H1 (cell line): Measurements from ENCODE around the gene GABRD. TPM values are rescaled to one million over a fixed set of nuclear protein-coding genes. Genes with fewer than 3 reads are reported as not detected.

Experiments
- CTCF ChIA-PET: fragments of 300-600 bp; sonication (Branson Sonifier 250); formaldehyde crosslinking; loops from one replicate; lab custom pipeline; 2021; ENCODE audit not compliant: partially characterized antibody; lab: Charles Lee
- POLR2A ChIA-PET: fragments of 300-600 bp; sonication (Branson Sonifier 250); formaldehyde crosslinking; loops from one replicate; lab custom pipeline; 2021; ENCODE audit warnings: inconsistent platforms; ENCODE audit not compliant: partially characterized antibody; lab: Charles Lee
- DNase-seq, 2 experiments: peaks; one replicate each; pipeline versions ENCODE4 v3.0.0 to v3.0.0-alpha.2; 2010 to 2022; ENCODE audit warnings: low spot score in 2 of 2, low read depth in 1 of 2, mixed read lengths in 1 of 2
- FAIRE-seq: peaks from 2 replicates; lab custom pipeline; 2011; peaks lifted over from hg19 to GRCh38; lab: Jason Lieb, UNC
- H2AFZ ChIP-seq: 2 replicates; pipeline ENCODE4 v1.8.1; 2012; ENCODE audit warnings: low read length, inconsistent platforms
- H2AK5ac ChIP-seq: 2 replicates; pipeline ENCODE4 v1.6.1; 2013; ENCODE audit warnings: low read depth, low read length
- H2BK120ac ChIP-seq: replicated peaks from 2 replicates; pipeline ENCODE3; 2013; ENCODE audit warnings: low read depth, low read length, inconsistent platforms
- H2BK12ac ChIP-seq: 2 replicates; pipeline ENCODE4 v1.6.1; 2013; ENCODE audit warnings: low read depth, low read length
- H2BK15ac ChIP-seq: 2 replicates; pipeline ENCODE4 v1.6.1; 2013; ENCODE audit warnings: low read length
- H2BK20ac ChIP-seq: 2 replicates; pipeline ENCODE4 v1.6.1; 2013; ENCODE audit warnings: low read length
- H2BK5ac ChIP-seq: 2 replicates; pipeline ENCODE4 v1.6.1; 2013; ENCODE audit warnings: low read depth, low read length
- H3K14ac ChIP-seq: 2 replicates; pipeline ENCODE4 v1.6.1; 2013; ENCODE audit warnings: inconsistent platforms; ENCODE audit not compliant: insufficient read length
- H3K18ac ChIP-seq: 2 replicates; pipeline ENCODE4 v1.6.1; 2013; ENCODE audit warnings: low read length; ENCODE audit errors: extremely low read depth
- H3K23ac ChIP-seq: 2 replicates; pipeline ENCODE4 v1.6.1; 2013; ENCODE audit warnings: inconsistent platforms; ENCODE audit not compliant: insufficient read length
- H3K23me2 ChIP-seq: 2 replicates; pipeline ENCODE4 v1.6.1; 2013; ENCODE audit warnings: low read depth, low read length
- H3K27ac ChIP-seq: 2 replicates; pipeline ENCODE4 v1.6.1; 2011; ENCODE audit warnings: low read depth, low read length, inconsistent platforms
- H3K27me3 ChIP-seq, 4 experiments: replicated peaks in 1 of 4; 1 replicate in 1 of 4; 2 replicates in 3 of 4; pipeline versions ENCODE4 v1.6.1 to v1.8.1; 2011 to 2013; ENCODE audit warnings: low read length in 3 of 4, mild to moderate bottlenecking in 3 of 4, inconsistent platforms in 2 of 4, mixed read lengths in 2 of 4, moderate library complexity in 1 of 4; ENCODE audit not compliant: control insufficient read depth in 3 of 4, insufficient read depth in 3 of 4; ENCODE audit errors: extremely low read depth in 1 of 4
- H3K36me3 ChIP-seq, 4 experiments: 2 replicates each; pipeline versions ENCODE4 v1.6.1 to v1.8.1; 2011 to 2013; ENCODE audit warnings: mild to moderate bottlenecking in 4 of 4, low read length in 3 of 4, moderate library complexity in 2 of 4, control low read depth in 1 of 4, inconsistent platforms in 1 of 4; ENCODE audit not compliant: insufficient read depth in 4 of 4, control insufficient read depth in 2 of 4
- H3K4ac ChIP-seq: replicated peaks from 2 replicates; pipeline ENCODE3; 2013; ENCODE audit warnings: low read length, low read depth, mixed read lengths, inconsistent platforms; ENCODE audit not compliant: insufficient read length
- H3K4me1 ChIP-seq, 4 experiments: replicated peaks in 1 of 4; 1 replicate in 1 of 4; 2 replicates in 3 of 4; pipeline versions ENCODE4 v1.6.1 to v1.8.1; 2011 to 2013; ENCODE audit warnings: low read length in 3 of 4, inconsistent platforms in 2 of 4, mixed read lengths in 1 of 4; ENCODE audit not compliant: insufficient read depth in 4 of 4, control insufficient read depth in 3 of 4
- H3K4me2 ChIP-seq, 2 experiments: 2 replicates each; pipeline versions ENCODE4 v1.6.1 to v1.8.1; 2011 to 2013; ENCODE audit warnings: low read depth in 2 of 2, low read length in 2 of 2, control low read depth in 1 of 2, inconsistent platforms in 1 of 2, mild to moderate bottlenecking in 1 of 2; ENCODE audit not compliant: insufficient read depth in 1 of 2
- H3K4me3 ChIP-seq, 4 experiments: fragments of 200-600, 300-600 bp in 1 of 4; sonication (generic), shearing (Covaris generic), sonication (Bioruptor Twin) in 1 of 4; 2 replicates each; pipeline versions ENCODE4 v1.5.1 to v1.8.1; 2011 to 2016; ENCODE audit warnings: low read length in 4 of 4, low read depth in 3 of 4, control low read depth in 2 of 4, inconsistent platforms in 2 of 4, mild to moderate bottlenecking in 2 of 4, mixed read lengths in 1 of 4, moderate library complexity in 1 of 4; ENCODE audit not compliant: insufficient read depth in 2 of 4; ENCODE audit errors: extremely low read depth in 1 of 4
- H3K56ac ChIP-seq: replicated peaks from 2 replicates; pipeline ENCODE3; 2013; ENCODE audit warnings: low read depth, mild to moderate bottlenecking, mixed read lengths, low read length, inconsistent platforms; ENCODE audit not compliant: insufficient read length
- H3K79me1 ChIP-seq: 2 replicates; pipeline ENCODE4 v1.6.1; 2013; ENCODE audit warnings: low read depth, low read length, control low read depth
- H3K79me2 ChIP-seq, 2 experiments: 2 replicates each; pipeline versions ENCODE4 v1.6.1 to v1.8.1; 2012 to 2013; ENCODE audit warnings: low read length in 2 of 2, mild to moderate bottlenecking in 2 of 2, inconsistent platforms in 1 of 2; ENCODE audit not compliant: insufficient read depth in 2 of 2, control insufficient read depth in 1 of 2
- H3K9ac ChIP-seq, 4 experiments: replicated peaks in 1 of 4; 1 replicate in 1 of 4; 2 replicates in 3 of 4; pipeline versions ENCODE4 v1.6.1 to v1.8.1; 2011 to 2013; ENCODE audit warnings: low read depth in 3 of 4, low read length in 3 of 4, control low read depth in 2 of 4, mild to moderate bottlenecking in 2 of 4, moderate library complexity in 2 of 4, inconsistent platforms in 1 of 4; ENCODE audit errors: extremely low read depth in 1 of 4
- H3K9me3 ChIP-seq, 2 experiments: 2 replicates each; pipeline versions ENCODE4 v1.6.1 to v1.8.1; 2012 to 2013; ENCODE audit warnings: mild to moderate bottlenecking in 2 of 2, moderate library complexity in 2 of 2, control low read depth in 1 of 2, inconsistent platforms in 1 of 2, low read depth in 1 of 2, low read length in 1 of 2, mixed read lengths in 1 of 2; ENCODE audit not compliant: insufficient read depth in 2 of 2
- H4K20me1 ChIP-seq, 2 experiments: replicated peaks in 1 of 2; 2 replicates each; pipeline versions ENCODE3 to v1.8.1; 2011 to 2013; ENCODE audit warnings: inconsistent platforms in 2 of 2, low read length in 2 of 2, mild to moderate bottlenecking in 1 of 2; ENCODE audit not compliant: insufficient read depth in 2 of 2, control insufficient read depth in 1 of 2
- H4K5ac ChIP-seq: 2 replicates; pipeline ENCODE4 v1.6.1; 2013; ENCODE audit warnings: low read length, low read depth, mixed read lengths, inconsistent platforms; ENCODE audit not compliant: insufficient read length
- H4K8ac ChIP-seq: 2 replicates; pipeline ENCODE4 v1.8.0; 2013; ENCODE audit warnings: mild to moderate bottlenecking, moderate library complexity, low read length, inconsistent platforms; ENCODE audit not compliant: insufficient read depth; ENCODE audit errors: extremely low read depth
- H4K91ac ChIP-seq: replicated peaks from 2 replicates; pipeline ENCODE3; 2013; ENCODE audit warnings: low read length, mixed read lengths, inconsistent platforms; ENCODE audit not compliant: insufficient read length
- ATF2 ChIP-seq: IDR thresholded peaks from 2 replicates; pipeline ENCODE4 v1.6.1; 2012; ENCODE audit warnings: low read length, inconsistent platforms
- ATF3 ChIP-seq: IDR thresholded peaks from 2 replicates; pipeline ENCODE4 v1.6.1; 2011; ENCODE audit warnings: low read depth, mild to moderate bottlenecking, low read length; ENCODE audit not compliant: insufficient read depth
- CBX8 ChIP-seq: fragments of 300-800, 300-1000 bp; sonication (generic); IDR thresholded peaks from 2 replicates; pipeline ENCODE4 v1.7.1; 2016; ENCODE audit warnings: low read depth, low read length, borderline replicate concordance
- CEBPB ChIP-seq: IDR thresholded peaks from 2 replicates; pipeline ENCODE4 v1.6.1; 2012; ENCODE audit warnings: low read depth, low read length
- EGR1 ChIP-seq: IDR thresholded peaks from 2 replicates; pipeline ENCODE4 v1.6.1; 2011; ENCODE audit warnings: low read depth, low read length, borderline replicate concordance
- MAFK ChIP-seq: IDR thresholded peaks from 2 replicates; pipeline ENCODE4 v1.6.1; 2012; ENCODE audit warnings: low read depth, mild to moderate bottlenecking, improper control_type of control experiment, low read length
- PHF8 ChIP-seq: fragments of 200-600 bp; sonication (generic); conservative IDR thresholded peaks from 2 replicates; pipeline ENCODE4 v1.7.1; 2012; ENCODE audit warnings: low read depth, mild to moderate bottlenecking, inconsistent platforms, low read length, moderate library complexity
- RBBP5 ChIP-seq: IDR thresholded peaks from 2 replicates; pipeline ENCODE4 v1.7.1; 2012; ENCODE audit warnings: low read depth, mild to moderate bottlenecking, inconsistent platforms, low read length, moderate library complexity, borderline replicate concordance
- SIX5 ChIP-seq: IDR thresholded peaks from 2 replicates; pipeline ENCODE4 v1.6.1; 2011; ENCODE audit warnings: mild to moderate bottlenecking, low read depth, low read length
- YY1 ChIP-seq: IDR thresholded peaks from 2 replicates; pipeline ENCODE4 v1.6.1; 2011; ENCODE audit warnings: low read depth, mild to moderate bottlenecking, low read length
- ZNF274 ChIP-seq: IDR thresholded peaks from 2 replicates; pipeline ENCODE4 v1.7.0; 2012; ENCODE audit warnings: low read length, borderline replicate concordance; ENCODE audit errors: extremely low read depth
- WGBS, 2 experiments: shearing (Covaris generic) in 1 of 2; methylation state at CpG; one replicate each; pipeline versions ENCODE4 v1.1.6 to v1.1.7; 2013 to 2015; ENCODE audit warnings: low lambda C conversion rate in 2 of 2, mixed read lengths in 2 of 2, inconsistent platforms in 1 of 2, low coverage in 1 of 2, missing lambda C conversion rate in 1 of 2; ENCODE audit not compliant: insufficient replicate concordance in 2 of 2, insufficient coverage in 1 of 2, insufficient read length in 1 of 2; ENCODE audit errors: extremely low coverage in 1 of 2, missing lambda C conversion rate in 1 of 2; 5-methylcytosine and 5-hydroxymethylcytosine counted together
- polyA plus RNA-seq, 7 experiments: library from polyadenylated mRNA; depleted of rRNA in 3 of 7; stranded (reverse) in 5 of 7; unstranded in 2 of 7; fragments of >200 nt in 5 of 7; fragments of 200-250 nt in 2 of 7; gene quantifications; 1 replicate in 5 of 7; 2 replicates in 1 of 7; 4 replicates in 1 of 7; pipeline versions ENCODE4 v1.2.1 to v1.2.3, GENCODE V29; 2011 to 2013; ENCODE audit warnings: missing spikeins in 2 of 7, mixed read lengths in 2 of 7
- total RNA-seq: library from RNA; stranded (reverse); fragmentation: NEBNext Ultra II Directional; extraction: Animal tissue kit (Norgen Biotek cat#: 25700); gene quantifications from 2 replicates; pipeline ENCODE4 v1.2.1, GENCODE V29; 2021

Gene GABRD
- total and polyA plus RNA-seq, 2 of the 8 experiments (the other 6 are each of a cell fraction or from before 2014, with no cell fraction given), result 1.8 to 3.0 TPM

GRCh38 chr1:1980467-1981141 lies 38.5 kb upstream of the GABRD start:
- no peak overlapping the region for H3K9ac ChIP-seq
- H3K14ac ChIP-seq, result no peak overlapping the region
- H4K20me1 ChIP-seq, result no peaks in the 10 kb centered on the region
- no peaks in the 10 kb centered on the region for H3K23me2 ChIP-seq
- H2AK5ac ChIP-seq, result no peak overlapping the region
- no peak overlapping the region for H2BK12ac ChIP-seq
- H3K79me1 ChIP-seq, result no peaks in the 10 kb centered on the region
- no peaks in the 10 kb centered on the region for H3K79me2 ChIP-seq
- H4K8ac ChIP-seq, result peak overlapping the region; percentile 85; the same call in 1 of the 2 replicates
- no peak overlapping the region for H3K4me3 ChIP-seq
- ChIA-PET POLR2A (no interaction called here), CTCF (interaction anchor here (1.0 to 1.1 kb wide), 2 partner anchors 21 to 64 kb away, joined by 3 to 6 read pairs; no protein-coding TSS in a partner anchor)
- no peak for DNase-seq
- H3K36me3 ChIP-seq, result no peaks in the 10 kb centered on the region
- no peak overlapping the region for H2AFZ ChIP-seq
- no peak for FAIRE-seq
- no peak overlapping the region for H3K27ac ChIP-seq
- H3K4me1 ChIP-seq, result no peaks in the 10 kb centered on the region
- no peaks in the 10 kb centered on the region for H3K27me3 ChIP-seq
- H2BK20ac ChIP-seq, result no peak overlapping the region
- no peak overlapping the region for H4K91ac ChIP-seq
- no peak overlapping the region for H2BK5ac ChIP-seq
- H2BK15ac ChIP-seq, result no peak overlapping the region
- peaks cover 4 to 7% of the 10 kb centered on the region in 2 experiments; a peak in 2 of 4 replicates for H3K9me3 ChIP-seq
- no peak overlapping the region for H2BK120ac ChIP-seq
- H3K56ac ChIP-seq, result no peak overlapping the region
- H3K4me2 ChIP-seq, result no peak overlapping the region
- WGBS, 2 experiments, result 95% methylated on average over 38 of the region's 42 CpGs; no CpG with 5 or more reads in 1 of the 2 experiments
- no peak overlapping the region for H3K23ac ChIP-seq
- H3K18ac ChIP-seq, result no peak overlapping the region
- no peak overlapping the region for H4K5ac ChIP-seq
- no peak overlapping the region for H3K4ac ChIP-seq
- TF ChIP-seq CBX8 (no peak), PHF8 (no peak), YY1 (no peak), MAFK (no peak), RBBP5 (no peak), ATF2 (no peak), ZNF274 (no peak), SIX5 (no peak), CEBPB (no peak), ATF3 (no peak), EGR1 (no peak)
